Measurements from ENCODE around the gene NID1.

Gene NID1

GRCh38 chr1:235938709-235939479 lies 126.0 kb downstream of the NID1 start:
- H3K4me3 ChIP-seq (ENCODE audit: control insufficient read depth, low read depth, low read length): no peak overlapping the region
- TF ChIP-seq, protein P1, sequence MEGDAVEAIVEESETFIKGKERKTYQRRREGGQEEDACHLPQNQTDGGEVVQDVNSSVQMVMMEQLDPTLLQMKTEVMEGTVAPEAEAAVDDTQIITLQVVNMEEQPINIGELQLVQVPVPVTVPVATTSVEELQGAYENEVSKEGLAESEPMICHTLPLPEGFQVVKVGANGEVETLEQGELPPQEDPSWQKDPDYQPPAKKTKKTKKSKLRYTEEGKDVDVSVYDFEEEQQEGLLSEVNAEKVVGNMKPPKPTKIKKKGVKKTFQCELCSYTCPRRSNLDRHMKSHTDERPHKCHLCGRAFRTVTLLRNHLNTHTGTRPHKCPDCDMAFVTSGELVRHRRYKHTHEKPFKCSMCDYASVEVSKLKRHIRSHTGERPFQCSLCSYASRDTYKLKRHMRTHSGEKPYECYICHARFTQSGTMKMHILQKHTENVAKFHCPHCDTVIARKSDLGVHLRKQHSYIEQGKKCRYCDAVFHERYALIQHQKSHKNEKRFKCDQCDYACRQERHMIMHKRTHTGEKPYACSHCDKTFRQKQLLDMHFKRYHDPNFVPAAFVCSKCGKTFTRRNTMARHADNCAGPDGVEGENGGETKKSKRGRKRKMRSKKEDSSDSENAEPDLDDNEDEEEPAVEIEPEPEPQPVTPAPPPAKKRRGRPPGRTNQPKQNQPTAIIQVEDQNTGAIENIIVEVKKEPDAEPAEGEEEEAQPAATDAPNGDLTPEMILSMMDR (IDR thresholded peaks at IDR 0.05; ENCODE audit: control insufficient read depth, insufficient read depth, low read depth, low read length, missing control alignments): no peak
- no peak for DNase-seq (ENCODE audit: low read depth)

GRCh38 chr1:235937123-235937522 lies 127.8 kb downstream of the NID1 start:
- no peak for DNase-seq (ENCODE audit: low read depth)
- TF ChIP-seq, protein P1 (IDR thresholded peaks at IDR 0.05; ENCODE audit: control insufficient read depth, insufficient read depth, low read depth, low read length, missing control alignments): no peak
- no peak overlapping the region for H3K4me3 ChIP-seq (ENCODE audit: control insufficient read depth, low read depth, low read length)

- TF ChIP-seq, protein P1 (IDR thresholded peaks at IDR 0.05; ENCODE audit: control insufficient read depth, insufficient read depth, low read depth, low read length, missing control alignments): no peak
- DNase-seq (ENCODE audit: low read depth): no peak
- no peak overlapping the region for H3K4me3 ChIP-seq (ENCODE audit: control insufficient read depth, low read depth, low read length)
Measured at GRCh38 chr1:235935235-235936225, 129.4 kb downstream of the NID1 start.

DNA sequence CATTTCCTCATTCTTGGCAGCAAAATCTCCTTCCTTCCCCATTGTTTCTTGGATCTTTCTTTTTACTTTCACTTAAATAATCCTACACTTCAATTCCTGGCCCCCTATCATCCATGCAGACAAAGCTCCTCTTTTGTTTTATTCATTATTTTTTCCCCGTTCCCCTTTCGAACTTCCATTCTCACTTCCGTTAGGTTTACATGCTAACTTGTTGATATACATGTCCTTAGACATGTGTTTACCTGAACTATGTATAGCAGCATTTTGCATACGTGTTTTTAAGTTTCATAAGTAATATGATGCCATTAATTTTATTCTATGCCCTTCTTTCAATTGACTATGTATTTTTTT lies 131.1 kb downstream of the NID1 start:
- TF ChIP-seq, protein P1 (IDR thresholded peaks at IDR 0.05; ENCODE audit: control insufficient read depth, insufficient read depth, low read depth, low read length, missing control alignments): no peak
- DNase-seq (ENCODE audit: low read depth): no peak
- no peak overlapping the region for H3K4me3 ChIP-seq (ENCODE audit: control insufficient read depth, low read depth, low read length)

DNA sequence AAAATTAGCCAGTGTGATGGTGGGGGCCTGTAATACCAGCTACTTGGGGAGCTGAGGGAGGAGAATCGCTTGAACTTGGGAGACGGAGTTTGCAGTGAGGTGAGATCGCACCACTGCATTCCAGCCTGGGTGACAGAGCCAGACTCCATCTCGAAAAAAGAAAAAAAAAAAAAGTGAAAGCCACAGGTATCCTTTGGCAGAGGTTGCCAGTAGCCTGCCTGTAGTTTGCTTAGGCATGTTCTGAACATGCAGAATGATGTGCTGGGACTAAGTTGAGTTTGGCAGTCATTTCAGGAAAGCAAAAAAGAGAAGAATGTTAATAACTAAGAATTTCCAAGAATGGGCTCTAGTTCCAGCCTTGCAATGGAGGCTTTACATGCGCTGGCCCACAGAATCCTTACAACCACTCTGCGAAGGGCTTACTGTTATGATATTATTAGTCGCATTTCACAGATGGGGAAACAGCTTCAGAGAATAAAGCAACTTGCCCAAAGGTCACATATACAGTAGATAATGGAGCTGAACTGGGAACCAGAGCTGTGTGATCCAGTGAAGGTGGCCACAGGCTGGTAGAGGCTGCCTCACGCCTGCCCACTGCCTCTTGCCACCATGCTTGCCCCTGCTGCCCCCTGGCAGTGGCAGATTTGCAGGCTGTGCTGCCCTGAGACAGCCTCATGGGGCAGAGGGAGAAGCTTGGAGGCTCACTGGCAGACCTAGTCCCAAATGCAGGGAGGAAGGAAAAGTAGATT lies 131.7 kb downstream of the NID1 start:
- no peak overlapping the region for H3K4me3 ChIP-seq (ENCODE audit: control insufficient read depth, low read depth, low read length)
- DNase-seq (ENCODE audit: low read depth): no peak
- TF ChIP-seq, protein P1 (IDR thresholded peaks at IDR 0.05; ENCODE audit: control insufficient read depth, insufficient read depth, low read depth, low read length, missing control alignments): no peak

GRCh38 chr1:235932090-235932510 lies 132.8 kb downstream of the NID1 start:
- H3K4me3 ChIP-seq (ENCODE audit: control insufficient read depth, low read depth, low read length): no peak overlapping the region
- DNase-seq (ENCODE audit: low read depth): no peak
- TF ChIP-seq, protein P1 (IDR thresholded peaks at IDR 0.05; ENCODE audit: control insufficient read depth, insufficient read depth, low read depth, low read length, missing control alignments): no peak

Measured in AG09309 (cell line).